ENCODE results near the gene NDUFS2.

The NDUFS2 gene

DNA sequence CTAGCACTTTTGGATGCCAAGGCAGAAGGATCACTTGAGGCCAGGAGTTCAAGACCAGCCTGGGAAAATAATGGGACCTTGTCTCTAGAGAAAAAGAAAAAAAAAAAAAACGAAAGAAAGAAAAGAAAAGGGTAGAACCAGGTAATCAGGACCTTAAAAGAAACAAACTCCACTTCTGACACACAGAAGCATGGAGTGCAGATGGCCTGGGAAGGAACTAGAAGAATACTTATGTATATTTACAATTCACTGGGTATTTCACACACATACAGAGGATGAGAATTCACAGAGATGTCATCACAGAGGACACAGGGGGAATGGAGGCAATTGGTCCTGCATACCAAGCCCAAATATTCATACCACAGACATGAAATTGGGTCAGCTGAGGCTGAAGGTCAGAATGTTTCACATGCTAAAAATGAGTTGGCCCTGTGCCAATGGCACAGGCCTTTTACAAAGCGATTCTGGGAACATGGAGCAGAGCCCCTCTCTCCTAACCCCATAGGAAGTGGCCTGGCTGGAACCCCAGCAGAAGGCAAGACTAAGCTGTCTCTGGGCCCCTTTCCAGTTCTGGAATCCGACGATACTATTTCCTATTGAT, 29.3 kb upstream of the NDUFS2 start:
- DNase-seq, result no peak

DNA sequence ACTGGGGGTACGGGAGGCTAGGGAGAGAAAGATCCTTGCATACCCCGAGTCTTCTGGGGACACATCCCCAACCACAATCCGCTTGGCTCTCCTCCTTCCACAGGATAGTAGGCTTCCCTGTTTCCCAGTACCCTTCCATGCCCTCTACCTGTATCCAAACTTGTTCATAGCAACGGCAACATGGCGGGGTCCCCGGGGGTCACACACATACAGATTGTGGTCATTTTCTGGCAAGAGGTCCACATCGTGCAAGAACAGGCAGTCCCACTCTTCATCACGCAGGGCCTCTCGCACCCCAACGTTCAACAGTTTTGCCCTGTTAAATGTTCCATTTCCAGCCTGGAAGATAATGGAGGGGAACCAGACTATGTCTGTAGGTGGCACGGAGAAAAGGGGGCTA, 28.5 kb upstream of the NDUFS2 start:
- no peak for DNase-seq

DNA sequence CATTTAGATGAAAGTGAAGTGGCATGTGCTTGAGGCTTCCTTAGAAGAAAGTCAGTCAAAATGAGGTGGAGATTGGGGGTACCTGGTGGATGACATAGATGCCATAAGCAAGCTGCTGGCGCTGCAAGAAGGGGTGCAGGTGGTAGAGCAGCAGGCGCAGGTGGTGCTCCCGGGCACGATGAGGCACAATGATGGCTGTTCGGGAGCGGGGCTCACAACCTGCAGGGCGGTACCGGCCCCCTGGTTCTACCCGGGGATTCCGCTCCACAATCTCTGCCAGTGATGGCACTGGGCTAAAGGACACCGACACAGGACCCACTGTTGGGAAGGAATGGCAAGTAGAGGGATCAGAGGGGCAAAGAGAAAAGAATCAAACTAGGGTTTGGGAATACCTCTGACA, 27.3 kb upstream of the NDUFS2 start:
- no peak for DNase-seq

DNA sequence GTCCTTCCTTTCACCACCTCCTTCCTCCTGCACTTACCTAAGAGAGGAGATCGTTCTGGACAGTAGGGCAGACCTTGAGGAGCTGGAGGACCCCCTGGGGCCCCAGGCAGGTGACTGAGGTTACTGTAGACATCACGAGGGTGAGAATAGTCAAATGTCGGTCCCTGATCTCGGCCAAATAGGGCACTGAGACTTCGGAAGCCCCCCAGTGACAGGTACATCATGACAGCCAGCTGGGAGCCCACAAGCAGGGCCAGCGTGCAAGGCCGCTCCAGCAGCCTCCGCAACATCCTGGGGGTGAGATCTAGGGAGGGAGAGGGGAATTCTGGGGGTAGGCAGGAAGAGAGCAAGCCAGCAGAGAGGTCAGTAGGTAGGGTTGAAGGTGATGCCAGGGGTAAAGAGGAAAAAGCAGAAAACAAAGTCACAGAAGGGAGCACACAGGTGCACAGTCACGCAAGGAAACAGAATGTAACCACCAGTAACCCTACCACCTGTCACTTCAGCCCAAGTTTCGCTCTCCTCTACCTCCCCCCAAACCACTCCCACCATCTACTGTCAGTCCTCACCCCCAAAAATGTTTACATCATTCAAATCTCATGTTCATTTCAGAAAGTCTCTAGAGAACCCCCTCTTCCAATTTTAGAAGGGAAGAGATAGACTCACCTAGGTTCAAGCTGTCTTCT, 26.3 kb upstream of the NDUFS2 start:
- no peak for DNase-seq

DNA sequence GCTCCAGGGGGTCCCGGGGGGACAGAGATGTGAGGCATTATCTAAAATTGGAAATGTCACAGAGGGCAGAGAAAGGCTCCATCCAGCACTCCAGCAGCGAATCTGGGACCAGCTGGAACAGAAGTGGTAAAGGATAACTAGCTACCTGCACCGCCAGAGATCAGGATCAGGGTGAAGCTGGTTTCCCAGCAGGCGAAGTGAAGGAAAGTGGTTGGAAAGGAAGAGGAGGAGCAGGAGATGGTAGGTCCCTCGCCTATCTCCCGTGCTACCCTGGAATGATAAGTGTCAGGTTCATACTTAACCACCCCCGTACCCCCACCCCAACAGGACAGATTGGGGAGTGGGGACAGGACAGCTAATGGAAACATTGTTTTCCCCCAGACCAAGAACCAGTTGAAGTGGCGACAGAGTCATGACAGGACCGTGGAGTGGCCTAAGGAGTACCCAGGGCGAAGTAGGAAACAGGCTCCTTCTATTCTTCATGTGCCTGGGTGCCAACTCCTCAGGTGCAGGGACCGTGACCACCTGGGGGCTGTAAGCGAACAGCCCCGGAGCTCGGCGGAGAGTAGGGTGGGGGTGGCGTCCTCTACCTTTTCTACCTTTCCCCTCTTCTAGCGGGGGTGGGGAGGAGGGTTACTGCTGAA, 25.6 kb upstream of the NDUFS2 start:
- peak; percentile 30 for DNase-seq

DNA sequence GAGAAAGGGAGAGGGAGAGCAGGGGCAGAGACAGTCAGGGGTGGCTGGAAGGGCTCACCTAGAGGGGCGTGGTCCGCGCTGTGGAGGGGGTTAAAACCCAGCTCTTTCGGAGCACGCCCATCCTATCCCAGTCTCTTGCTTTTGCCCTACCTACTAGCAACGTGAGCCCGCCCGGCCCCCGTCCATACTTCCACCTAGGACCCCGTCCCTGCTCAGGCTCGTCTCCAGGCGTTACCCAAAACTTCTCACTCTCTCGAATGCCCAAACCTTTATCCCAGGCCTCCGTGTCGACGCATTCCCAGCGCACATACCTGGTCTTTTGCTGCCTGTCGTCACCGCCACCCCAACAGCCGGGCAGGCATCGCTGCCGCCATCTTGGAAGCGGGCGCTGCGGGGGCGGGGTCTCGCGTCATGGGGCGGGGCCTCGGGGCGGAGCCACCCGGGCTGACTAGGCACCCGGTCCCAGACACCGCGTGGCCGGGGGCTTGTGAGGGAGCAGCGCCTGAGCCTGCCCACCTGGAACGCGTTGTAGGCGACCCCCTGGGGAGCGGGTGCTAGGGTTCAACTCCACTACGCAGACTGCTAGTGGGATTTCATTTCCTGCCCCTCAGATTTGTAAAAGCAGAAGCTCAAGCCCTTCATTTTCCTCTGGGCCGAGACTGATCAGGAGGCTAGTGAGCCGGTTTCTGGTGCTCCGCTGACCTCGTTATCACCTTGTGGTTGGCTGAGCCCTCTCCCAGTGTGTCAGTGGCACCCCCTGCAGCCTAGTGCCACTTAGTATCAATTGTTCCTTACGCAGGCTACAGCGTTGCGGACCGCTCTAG, 24.8 kb upstream of the NDUFS2 start, which contains the start of gene B4GALT3:
Gene B4GALT3 (minus strand): TSS at position 396 of the 824 bp plus-strand sequence. CDS start 1,447 bp downstream, outside the sequence.
- DNase-seq, result peak; percentile 81

DNA sequence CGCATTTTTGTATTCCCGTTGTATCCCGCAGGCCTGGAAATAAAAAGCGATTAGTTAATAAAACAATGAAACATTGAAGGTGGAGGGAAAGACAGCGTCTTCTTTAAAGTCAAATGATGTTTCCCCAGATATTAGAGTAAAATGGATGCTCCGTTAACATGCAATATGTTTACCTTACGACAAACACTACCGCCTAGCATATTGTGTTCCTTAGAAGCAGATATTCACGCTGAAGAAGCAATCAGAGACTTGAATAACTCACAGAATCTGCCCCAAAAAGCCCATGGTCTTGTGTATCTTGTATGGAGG, 24.3 kb upstream of the NDUFS2 start:
- no peak for DNase-seq

DNA sequence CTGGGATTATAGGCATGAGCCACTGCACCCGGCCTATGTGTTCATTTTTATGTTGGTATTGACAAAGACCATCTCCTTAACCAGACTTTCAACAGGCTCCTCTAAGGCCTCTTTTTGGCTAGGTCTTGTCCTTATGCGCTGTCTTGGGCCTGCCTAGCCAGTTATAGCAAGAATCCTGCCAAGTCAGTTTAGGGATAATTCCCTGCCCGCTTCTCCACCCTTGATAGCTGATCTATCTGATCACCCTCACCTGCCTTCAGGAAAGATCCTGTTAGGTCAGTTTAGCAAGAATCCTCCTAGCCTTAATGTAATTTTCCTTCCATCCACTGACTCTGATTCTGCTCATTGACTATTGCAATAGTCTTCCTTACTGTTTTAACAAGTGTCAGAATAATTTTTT, 22.5 kb upstream of the NDUFS2 start:
- DNase-seq, result no peak

DNA sequence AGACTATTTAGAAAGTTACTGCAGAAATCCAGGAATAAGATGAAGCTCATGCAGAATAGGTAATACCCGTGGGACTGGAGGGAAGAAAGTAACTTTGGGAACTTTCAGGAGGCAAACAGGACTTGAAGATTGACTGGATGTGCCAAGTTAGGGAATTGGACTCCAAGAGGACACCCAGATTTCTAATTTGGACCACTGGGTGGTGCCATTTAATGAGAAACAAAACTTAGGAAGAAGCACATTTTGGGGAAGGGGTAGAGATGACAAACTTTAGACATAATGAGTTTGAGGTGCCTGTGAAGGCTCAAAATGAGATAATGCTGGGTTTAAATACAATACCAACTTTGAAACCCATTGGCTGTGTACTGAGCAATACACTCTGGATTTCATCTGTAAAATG, 21.5 kb upstream of the NDUFS2 start:
- peak; percentile 2 for DNase-seq

DNA sequence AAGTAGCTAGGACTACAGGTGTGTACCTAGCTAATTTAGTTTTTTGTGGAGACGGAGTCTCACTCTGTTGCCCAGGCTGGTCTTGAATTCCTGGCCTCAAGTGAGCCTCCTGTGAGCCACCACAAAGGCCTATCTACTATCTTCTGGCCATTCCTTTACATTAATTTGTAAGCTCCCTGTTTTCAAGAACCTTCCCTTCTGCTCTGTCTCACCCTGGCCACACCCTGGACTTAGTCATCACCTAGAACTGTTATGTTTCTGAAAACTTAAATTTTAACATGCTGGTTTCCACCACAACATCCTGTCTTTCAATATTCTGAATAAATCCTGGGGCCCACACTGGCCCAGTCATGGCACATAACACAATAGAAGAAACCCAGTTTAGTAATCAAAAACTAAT, 20.0 kb upstream of the NDUFS2 start:
- no peak for DNase-seq

DNA sequence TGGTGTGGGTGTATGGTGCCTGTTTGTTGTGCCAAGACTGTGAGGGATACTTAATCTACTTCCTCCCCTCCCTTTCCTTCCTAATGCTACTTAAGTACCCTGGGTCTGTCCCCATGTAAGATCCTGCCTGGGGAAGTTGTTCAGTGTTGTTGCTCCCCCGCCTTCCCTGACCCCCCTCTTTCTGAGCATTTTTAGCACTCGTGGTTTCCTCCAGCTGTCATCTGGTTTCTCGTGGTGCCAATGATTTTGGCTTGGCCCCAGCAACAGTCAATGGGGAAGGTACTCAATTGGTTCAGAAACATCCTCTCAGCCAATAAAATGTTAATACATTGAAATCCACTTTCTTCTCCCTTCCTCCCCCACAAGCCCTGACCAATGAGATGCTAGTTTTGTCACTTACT, 16.9 kb upstream of the NDUFS2 start:
- DNase-seq, result peak; percentile 7

DNA sequence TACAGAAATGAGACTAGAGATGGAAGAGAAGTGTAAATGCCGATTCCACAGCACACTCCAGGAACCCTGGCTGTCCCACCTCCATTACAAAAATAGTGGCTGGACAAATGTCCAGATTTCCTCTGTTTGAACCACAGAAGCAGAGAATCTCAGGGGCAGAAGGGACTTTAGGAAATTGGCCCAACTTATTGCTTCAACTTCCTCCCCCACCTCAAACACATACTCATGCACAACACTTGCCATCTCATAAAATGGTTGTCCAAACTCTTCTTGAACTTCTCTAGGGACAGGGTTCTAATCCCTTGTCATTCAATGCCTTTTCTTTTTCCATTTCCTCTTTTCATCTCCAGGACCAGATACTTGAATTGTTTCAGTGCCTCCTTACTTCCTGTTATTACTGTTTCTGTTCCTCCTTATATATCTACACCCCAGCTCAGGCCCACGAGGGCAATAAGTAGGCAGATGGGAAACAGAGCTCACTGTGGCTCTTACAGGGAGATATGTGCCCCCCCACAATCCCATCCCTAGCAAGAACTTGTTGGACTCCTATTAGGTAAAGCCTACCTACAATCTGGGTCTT, 16.3 kb upstream of the NDUFS2 start:
- no peak for DNase-seq

DNA sequence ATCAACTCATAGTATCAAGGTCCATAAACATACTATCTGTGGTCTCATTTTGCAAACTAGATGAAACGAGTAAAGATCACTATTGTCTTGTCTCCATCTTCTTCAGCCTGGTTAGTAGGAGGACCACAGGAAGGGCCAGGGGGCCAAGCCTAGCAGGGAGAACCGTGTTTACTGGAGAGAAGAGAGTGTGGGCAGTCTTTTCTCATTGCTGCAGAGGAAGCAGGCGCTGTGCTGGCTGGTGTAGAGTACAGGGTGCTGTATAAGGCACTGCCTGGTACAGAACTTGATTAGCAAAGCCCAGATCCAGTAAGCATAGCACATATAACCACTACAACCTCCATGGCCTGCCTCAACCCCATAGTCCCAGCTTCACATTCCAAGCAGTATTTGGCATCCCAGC, 14.9 kb upstream of the NDUFS2 start:
- no peak for DNase-seq

DNA sequence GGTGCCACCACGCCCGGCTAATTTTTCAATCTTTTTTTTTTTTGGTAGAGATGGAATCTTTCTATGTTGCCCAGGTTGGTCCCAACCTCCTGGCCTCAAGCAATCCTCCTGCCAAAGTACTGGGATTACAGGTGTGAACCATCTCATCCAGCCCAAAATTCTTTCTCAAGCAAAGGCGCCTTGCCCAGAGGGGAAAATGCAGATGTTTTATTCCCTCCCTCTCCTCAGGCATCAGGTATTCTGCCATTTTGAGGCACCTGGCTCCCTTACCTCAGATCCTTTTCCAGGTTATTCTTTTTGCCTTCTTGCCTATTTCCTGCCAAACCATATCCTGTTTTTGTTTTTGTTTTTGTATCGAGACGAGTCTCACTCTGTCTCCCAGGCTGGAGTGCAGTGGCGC, 13.8 kb upstream of the NDUFS2 start:
- no peak for DNase-seq

DNA sequence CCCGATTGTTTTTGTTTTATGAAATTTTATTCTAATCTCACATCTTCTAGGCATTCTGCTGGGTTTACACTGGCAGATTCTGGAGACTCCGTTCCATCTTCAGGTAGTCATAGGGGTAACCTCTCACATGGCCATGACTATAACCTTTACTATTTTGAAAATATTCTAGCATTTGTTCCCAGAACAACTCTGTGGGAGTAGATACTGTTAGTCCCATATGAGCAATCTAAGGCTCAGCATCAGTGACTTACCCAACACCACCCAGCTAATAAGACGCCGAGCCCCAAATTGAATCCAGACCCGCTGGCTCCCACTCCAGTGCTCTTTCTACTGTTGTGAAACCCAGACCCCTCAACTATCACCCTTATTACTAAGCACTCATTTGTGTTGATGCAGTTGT, 13.1 kb upstream of the NDUFS2 start:
- DNase-seq, result no peak

DNA sequence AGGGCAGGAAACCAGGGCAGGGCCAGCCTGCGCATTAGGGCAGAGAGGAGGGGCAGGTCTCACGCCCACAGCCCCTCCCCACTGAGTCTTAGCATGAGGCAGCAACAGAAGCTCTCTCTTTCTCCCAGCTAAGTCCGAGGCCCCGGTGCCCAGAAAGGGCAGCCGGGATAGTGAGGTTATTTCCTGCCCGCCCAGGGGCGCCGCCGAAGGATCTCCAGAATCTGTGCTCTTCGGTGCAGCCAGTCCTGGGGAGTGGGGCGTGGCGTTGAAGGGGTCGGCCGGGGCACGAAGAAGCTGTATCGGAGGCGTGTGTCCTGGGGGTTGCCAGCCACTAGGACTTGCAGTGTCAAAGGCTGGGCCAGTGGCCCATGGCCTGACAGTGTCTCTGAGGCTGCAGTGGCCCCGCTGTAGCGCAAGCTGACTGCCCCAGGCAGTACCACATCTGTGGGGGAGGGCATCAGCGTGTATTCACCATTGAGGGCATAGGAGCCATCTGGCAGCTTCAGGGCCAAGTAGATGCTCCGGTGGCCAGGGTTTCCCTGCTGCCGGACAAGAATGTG, 11.1 kb upstream of the NDUFS2 start:
- DNase-seq, result no peak

DNA sequence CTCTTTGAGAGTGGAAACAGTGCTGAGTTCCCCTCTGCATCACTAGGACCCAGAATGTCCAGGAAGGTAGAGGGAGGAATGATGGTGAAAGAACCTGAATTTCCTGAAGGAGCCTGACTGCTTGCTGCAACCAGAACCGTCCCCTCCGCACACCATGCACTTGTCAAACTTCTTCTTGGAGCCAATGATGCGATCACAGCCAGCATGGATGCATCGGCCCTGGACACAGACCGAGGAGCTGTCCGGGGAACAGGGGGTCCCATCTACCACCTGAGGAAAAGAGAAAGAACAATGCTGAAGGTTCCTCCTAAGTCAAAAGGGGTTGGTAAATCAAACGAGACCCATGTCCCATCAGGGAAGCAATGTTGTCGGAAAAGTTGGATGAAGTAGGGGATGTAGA, 10.2 kb upstream of the NDUFS2 start:
- DNase-seq, result no peak

DNA sequence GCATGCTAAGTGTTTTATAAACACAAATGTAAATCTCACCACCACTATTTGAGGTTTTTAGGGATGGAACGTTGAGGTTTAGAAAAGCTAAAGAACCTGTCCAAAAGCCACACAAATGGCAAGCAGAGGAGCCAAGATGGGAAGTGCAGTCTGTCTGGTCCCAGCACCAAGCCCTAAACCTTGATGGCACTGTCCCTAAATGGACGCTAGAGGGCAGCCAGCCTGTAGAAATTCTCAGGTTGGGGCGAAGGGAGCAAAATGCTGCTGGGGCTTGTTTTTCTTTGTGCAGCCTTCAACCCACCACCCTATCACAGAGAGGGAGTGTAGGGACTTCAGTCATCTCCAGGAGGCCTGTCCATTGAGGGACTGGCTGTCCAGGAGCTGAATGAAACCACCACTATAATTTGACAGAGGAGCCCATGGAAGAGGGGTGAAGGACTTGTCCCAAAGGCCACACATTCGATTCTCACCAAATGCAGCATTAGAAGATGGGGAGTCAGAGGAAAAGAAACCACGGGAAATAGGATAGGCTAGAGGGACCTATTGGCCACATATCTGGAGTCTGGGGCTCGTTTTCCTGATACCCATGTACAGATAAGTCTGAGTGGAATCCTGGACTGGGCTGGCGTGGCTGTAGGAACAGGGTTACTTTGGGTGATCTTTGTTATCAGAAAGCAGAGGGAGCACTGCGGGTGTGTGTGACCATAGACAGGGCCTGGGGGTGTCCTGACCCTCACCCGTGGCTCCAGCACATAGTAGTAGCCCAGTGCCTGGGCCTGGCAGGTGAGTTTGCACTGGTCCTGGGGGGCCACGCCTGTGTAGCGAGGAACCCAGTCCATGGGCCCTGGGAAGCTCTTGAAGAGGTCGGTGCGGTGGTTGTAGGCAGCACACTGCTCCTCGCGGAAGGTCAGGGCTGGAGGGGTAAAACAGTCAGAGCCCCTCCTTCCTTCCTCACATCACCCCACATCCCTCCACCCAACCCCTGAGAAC, 9.4 kb upstream of the NDUFS2 start:
- DNase-seq, result peak; percentile 79

DNA sequence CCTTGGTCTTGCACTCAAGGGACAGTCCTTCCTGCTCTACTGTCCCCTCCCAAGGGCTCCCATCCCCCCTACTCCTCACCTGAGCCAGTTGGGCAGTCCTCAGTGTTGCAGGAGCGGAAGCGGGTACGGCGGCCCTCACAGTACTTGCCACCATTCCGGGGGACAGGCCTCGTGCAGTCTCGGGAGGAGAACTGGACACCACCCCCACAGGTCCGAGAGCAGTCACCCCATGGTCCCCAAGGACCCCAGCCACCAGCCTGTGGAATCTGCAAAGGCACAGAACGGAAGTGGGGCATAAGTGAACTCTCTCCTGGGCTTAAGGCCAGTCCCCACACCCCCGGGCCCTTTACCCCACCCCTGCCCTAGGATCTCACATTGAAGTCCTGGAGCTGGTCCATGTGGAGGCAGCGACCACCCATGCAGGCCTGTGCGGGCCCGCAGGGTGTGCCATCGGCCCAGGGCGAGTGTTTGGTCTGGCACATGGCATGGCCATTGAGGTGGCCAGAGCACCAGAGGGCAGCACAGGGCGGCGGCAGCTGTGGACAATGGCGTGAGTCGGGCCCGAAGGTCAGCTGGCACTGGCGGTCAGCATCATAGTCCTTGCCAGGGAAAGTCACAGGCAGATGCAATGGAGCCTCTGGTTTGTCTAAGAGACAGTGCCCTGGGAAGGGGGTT, 8.5 kb upstream of the NDUFS2 start:
- no peak for DNase-seq

DNA sequence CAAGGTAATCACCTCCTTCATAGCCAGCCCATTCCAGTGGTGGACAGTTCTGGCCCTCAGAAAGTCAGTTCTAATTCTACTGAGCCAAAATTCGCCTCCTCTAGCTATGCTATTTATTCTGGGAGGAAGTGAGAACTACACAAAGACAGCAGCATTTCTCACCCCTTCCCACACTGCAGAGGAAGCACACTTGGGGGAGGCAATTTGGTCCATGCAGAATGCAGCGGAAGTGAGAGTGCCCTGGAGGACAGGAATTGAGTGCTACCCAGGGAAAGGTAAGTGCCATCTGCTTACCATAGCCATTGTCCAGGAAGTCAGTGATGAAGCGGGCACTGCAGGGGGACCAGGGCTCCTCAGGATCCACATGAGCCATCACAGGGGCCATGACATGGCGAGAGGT, 7.0 kb upstream of the NDUFS2 start:
- no peak for DNase-seq

DNA sequence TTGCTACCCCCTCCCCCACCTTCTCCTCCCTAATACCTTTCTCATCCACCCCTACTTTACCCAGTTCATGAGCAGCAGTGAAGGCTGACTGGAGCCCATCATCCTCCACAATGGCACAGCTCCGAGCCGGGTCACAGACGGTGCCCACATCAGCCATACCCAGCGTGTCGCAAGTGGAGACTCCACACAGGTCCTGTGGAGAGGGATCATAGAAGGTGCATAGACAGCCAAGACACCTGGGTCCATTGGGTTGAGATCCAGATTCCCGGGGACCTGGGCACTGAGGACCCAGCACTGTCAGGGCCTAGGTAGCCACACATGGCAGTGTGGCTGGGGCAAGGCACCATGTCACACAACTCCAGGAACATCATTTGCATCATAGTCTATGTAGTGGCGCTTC, 6.1 kb upstream of the NDUFS2 start:
- DNase-seq, result no peak

Measured in NCI-H1105 treated with DMSO at 0.1 percent for 48 hours (cell line).